ENCODE results near the gene ZNF467.

DNA sequence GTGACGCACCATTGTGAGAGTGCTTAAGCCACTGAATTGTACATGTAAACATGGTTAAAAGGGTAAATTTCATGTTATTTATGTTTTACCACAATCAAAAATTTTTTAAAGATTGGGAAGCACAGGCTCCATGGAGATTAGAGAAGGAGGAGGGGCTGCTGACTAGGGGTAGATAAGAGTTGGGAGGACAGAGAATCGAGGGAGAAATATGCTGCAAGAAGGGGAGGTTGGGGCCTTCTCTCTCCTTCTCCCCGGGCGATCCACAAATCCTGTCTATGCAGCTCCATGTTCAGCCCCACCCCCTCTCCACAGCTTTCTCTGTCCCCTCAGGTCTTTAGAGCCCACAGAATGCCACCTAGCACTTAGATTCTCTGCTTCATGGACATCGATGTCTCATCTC is 12.1 kb downstream of the ZNF467 start:
- TF ChIP-seq, protein P1, sequence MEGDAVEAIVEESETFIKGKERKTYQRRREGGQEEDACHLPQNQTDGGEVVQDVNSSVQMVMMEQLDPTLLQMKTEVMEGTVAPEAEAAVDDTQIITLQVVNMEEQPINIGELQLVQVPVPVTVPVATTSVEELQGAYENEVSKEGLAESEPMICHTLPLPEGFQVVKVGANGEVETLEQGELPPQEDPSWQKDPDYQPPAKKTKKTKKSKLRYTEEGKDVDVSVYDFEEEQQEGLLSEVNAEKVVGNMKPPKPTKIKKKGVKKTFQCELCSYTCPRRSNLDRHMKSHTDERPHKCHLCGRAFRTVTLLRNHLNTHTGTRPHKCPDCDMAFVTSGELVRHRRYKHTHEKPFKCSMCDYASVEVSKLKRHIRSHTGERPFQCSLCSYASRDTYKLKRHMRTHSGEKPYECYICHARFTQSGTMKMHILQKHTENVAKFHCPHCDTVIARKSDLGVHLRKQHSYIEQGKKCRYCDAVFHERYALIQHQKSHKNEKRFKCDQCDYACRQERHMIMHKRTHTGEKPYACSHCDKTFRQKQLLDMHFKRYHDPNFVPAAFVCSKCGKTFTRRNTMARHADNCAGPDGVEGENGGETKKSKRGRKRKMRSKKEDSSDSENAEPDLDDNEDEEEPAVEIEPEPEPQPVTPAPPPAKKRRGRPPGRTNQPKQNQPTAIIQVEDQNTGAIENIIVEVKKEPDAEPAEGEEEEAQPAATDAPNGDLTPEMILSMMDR (IDR thresholded peaks at IDR 0.05; ENCODE audit: insufficient read depth, low read length), result no peak
- TF ChIP-seq GABPA (IDR thresholded peaks at IDR 0.05; ENCODE audit: low read depth) (no peak), POLR2AphosphoS5 (IDR thresholded peaks at IDR 0.05; ENCODE audit: low read depth) (no peak), SPI1 (IDR thresholded peaks at IDR 0.05; ENCODE audit: borderline replicate concordance, low read depth) (no peak)
- TF ChIP-seq, protein P2, sequence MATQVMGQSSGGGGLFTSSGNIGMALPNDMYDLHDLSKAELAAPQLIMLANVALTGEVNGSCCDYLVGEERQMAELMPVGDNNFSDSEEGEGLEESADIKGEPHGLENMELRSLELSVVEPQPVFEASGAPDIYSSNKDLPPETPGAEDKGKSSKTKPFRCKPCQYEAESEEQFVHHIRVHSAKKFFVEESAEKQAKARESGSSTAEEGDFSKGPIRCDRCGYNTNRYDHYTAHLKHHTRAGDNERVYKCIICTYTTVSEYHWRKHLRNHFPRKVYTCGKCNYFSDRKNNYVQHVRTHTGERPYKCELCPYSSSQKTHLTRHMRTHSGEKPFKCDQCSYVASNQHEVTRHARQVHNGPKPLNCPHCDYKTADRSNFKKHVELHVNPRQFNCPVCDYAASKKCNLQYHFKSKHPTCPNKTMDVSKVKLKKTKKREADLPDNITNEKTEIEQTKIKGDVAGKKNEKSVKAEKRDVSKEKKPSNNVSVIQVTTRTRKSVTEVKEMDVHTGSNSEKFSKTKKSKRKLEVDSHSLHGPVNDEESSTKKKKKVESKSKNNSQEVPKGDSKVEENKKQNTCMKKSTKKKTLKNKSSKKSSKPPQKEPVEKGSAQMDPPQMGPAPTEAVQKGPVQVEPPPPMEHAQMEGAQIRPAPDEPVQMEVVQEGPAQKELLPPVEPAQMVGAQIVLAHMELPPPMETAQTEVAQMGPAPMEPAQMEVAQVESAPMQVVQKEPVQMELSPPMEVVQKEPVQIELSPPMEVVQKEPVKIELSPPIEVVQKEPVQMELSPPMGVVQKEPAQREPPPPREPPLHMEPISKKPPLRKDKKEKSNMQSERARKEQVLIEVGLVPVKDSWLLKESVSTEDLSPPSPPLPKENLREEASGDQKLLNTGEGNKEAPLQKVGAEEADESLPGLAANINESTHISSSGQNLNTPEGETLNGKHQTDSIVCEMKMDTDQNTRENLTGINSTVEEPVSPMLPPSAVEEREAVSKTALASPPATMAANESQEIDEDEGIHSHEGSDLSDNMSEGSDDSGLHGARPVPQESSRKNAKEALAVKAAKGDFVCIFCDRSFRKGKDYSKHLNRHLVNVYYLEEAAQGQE (IDR thresholded peaks at IDR 0.05; ENCODE audit: insufficient replicate concordance, low read depth), result no peak
